IMR-90 (cell line): ENCODE measurements around the gene VWA7. TPM values are rescaled to one million over a fixed set of nuclear protein-coding genes. Genes with fewer than 3 reads are reported as not detected.

Experiments used
- ATAC-seq: fragments of 200-7000 bp; cut with Tn5 transposase; 2 replicates; pipeline ENCODE4 v1.9.1; 2020; ENCODE audit warnings: low read depth, mild to moderate bottlenecking, moderate library complexity
- BruUV-seq: library from RNA; stranded (reverse); fragments of 400-500 nt; replicated peaks from 2 replicates; lab custom pipeline; 2021; lab: Mats Ljungman, UMichigan
- CTCF ChIA-PET: fragments of 300-600 bp; formaldehyde crosslinking; extraction: SDS; loops from one replicate; lab custom pipeline; 2021; ENCODE audit warnings: antibody characterized with exemption; lab: Yijun Ruan, JAX
- POLR2A ChIA-PET: fragments of 300-600 bp; sonication (Branson Sonifier 250); formaldehyde crosslinking; loops from one replicate; lab custom pipeline; 2022; ENCODE audit warnings: antibody characterized with exemption; ENCODE audit not compliant: unreplicated experiment; lab: Charles Lee
- DNase-seq: peaks from one replicate; pipeline ENCODE4 v3.0.0; 2013
- H2AFZ ChIP-seq: replicated peaks from 2 replicates; pipeline ENCODE3; 2013; ENCODE audit warnings: low read length, mild to moderate bottlenecking; ENCODE audit not compliant: poor library complexity
- H2AK5ac ChIP-seq: 2 replicates; pipeline ENCODE4 v1.6.1; 2013; ENCODE audit warnings: low read depth, low read length, inconsistent platforms
- H2AK9ac ChIP-seq: replicated peaks from 2 replicates; pipeline ENCODE3; 2013; ENCODE audit warnings: mild to moderate bottlenecking, low read depth, low read length, moderate library complexity; ENCODE audit not compliant: poor library complexity
- H2BK120ac ChIP-seq: 2 replicates; pipeline ENCODE4 v1.6.1; 2013; ENCODE audit warnings: low read depth, low read length, inconsistent platforms
- H2BK15ac ChIP-seq: 3 replicates; pipeline ENCODE4 v1.6.1; 2013; ENCODE audit warnings: low read depth, low read length, inconsistent platforms
- H2BK20ac ChIP-seq: 2 replicates; pipeline ENCODE4 v1.6.1; 2013; ENCODE audit warnings: low read depth, mild to moderate bottlenecking, inconsistent platforms, low read length, moderate library complexity
- H2BK5ac ChIP-seq: 2 replicates; pipeline ENCODE4 v1.6.1; 2013; ENCODE audit warnings: mild to moderate bottlenecking, low read depth, low read length, inconsistent platforms; ENCODE audit not compliant: poor library complexity, severe bottlenecking
- H3K14ac ChIP-seq: replicated peaks from 2 replicates; pipeline ENCODE4 v1.6.1; 2013; ENCODE audit warnings: low read depth, low read length, inconsistent platforms
- H3K18ac ChIP-seq: 2 replicates; pipeline ENCODE4 v1.6.1; 2013; ENCODE audit warnings: low read depth, low read length, control low read depth
- H3K23ac ChIP-seq: 2 replicates; pipeline ENCODE4 v1.6.1; 2013; ENCODE audit warnings: low read depth, low read length, inconsistent platforms
- H3K27ac ChIP-seq: 2 replicates; pipeline ENCODE4 v1.5.1; 2013; ENCODE audit warnings: mild to moderate bottlenecking, control low read depth, low read length; ENCODE audit not compliant: insufficient read depth
- H3K27me3 ChIP-seq: 2 replicates; pipeline ENCODE4 v1.6.1; 2013; ENCODE audit warnings: low read length; ENCODE audit not compliant: control insufficient read depth, insufficient read depth
- H3K36me3 ChIP-seq: 2 replicates; pipeline ENCODE4 v1.6.1; 2013; ENCODE audit warnings: low read length, mixed read lengths; ENCODE audit not compliant: control insufficient read depth, insufficient read depth
- H3K4ac ChIP-seq: 2 replicates; pipeline ENCODE4 v1.6.1; 2013; ENCODE audit warnings: low read depth, low read length, inconsistent platforms
- H3K4me1 ChIP-seq: 2 replicates; pipeline ENCODE4 v1.6.1; 2013; ENCODE audit warnings: low read length, mixed read lengths; ENCODE audit not compliant: control insufficient read depth, insufficient read depth
- H3K4me2 ChIP-seq: 2 replicates; pipeline ENCODE4 v1.6.1; 2013; ENCODE audit warnings: low read depth, mild to moderate bottlenecking, control low read depth, low read length, moderate library complexity
- H3K4me3 ChIP-seq: 2 replicates; pipeline ENCODE4 v1.5.1; 2013; ENCODE audit warnings: low read depth, mild to moderate bottlenecking, control low read depth, low read length, moderate library complexity; ENCODE audit not compliant: insufficient read depth
- H3K56ac ChIP-seq: 2 replicates; pipeline ENCODE4 v1.6.1; 2013; ENCODE audit warnings: low read length, inconsistent platforms; ENCODE audit not compliant: insufficient read depth; ENCODE audit errors: extremely low read depth
- H3K79me1 ChIP-seq, 2 experiments: 2 replicates each; pipeline ENCODE4 v1.6.1; 2013; ENCODE audit warnings: low read length in 2 of 2, inconsistent platforms in 1 of 2, low read depth in 1 of 2
- H3K9ac ChIP-seq: 2 replicates; pipeline ENCODE4 v1.6.1; 2013; ENCODE audit warnings: low read depth, low read length, control low read depth
- H3K9me1 ChIP-seq: 2 replicates; pipeline ENCODE4 v1.6.1; 2013; ENCODE audit warnings: low read length, inconsistent platforms; ENCODE audit not compliant: insufficient read depth
- H3K9me3 ChIP-seq: 2 replicates; pipeline ENCODE4 v1.6.1; 2013; ENCODE audit warnings: low read length; ENCODE audit not compliant: control insufficient read depth, insufficient read depth
- H4K20me1 ChIP-seq: 2 replicates; pipeline ENCODE4 v1.6.1; 2013; ENCODE audit warnings: low read length, inconsistent platforms; ENCODE audit not compliant: insufficient read depth
- H4K5ac ChIP-seq: 2 replicates; pipeline ENCODE4 v1.6.1; 2013; ENCODE audit warnings: mild to moderate bottlenecking, low read depth, low read length, control low read depth
- H4K8ac ChIP-seq, 2 experiments: 2 replicates each; pipeline ENCODE4 v1.6.1; 2013; ENCODE audit warnings: low read depth in 2 of 2, low read length in 2 of 2, control low read depth in 1 of 2, inconsistent platforms in 1 of 2
- H4K91ac ChIP-seq: 2 replicates; pipeline ENCODE4 v1.6.1; 2013; ENCODE audit warnings: low read depth, low read length, inconsistent platforms; ENCODE audit not compliant: insufficient read depth
- CEBPB ChIP-seq: IDR thresholded peaks from 2 replicates; pipeline ENCODE4 v1.6.1; 2012; ENCODE audit warnings: low read depth, low read length, improper control_type of control experiment
- FOS ChIP-seq: fragments of 150-350 bp; IDR thresholded peaks from 2 replicates; pipeline ENCODE4 v1.6.1; 2016; ENCODE audit warnings: low read depth, low read length
- MAFK ChIP-seq: IDR thresholded peaks from 2 replicates; pipeline ENCODE4 v1.6.1; 2012; ENCODE audit warnings: low read depth, low read length, improper control_type of control experiment
- MAZ ChIP-seq: IDR thresholded peaks from 2 replicates; pipeline ENCODE4 v1.6.1; 2012; ENCODE audit warnings: low read depth, mild to moderate bottlenecking, low read length, improper control_type of control experiment, moderate library complexity, borderline replicate concordance
- MXI1 ChIP-seq: IDR thresholded peaks from 2 replicates; pipeline ENCODE4 v1.6.1; 2012; ENCODE audit warnings: low read depth, mild to moderate bottlenecking, low read length, moderate library complexity, borderline replicate concordance
- SMC3 ChIP-seq: fragments of 150-350 bp; IDR thresholded peaks from 2 replicates; pipeline ENCODE4 v1.6.1; 2016; ENCODE audit warnings: low read depth, mild to moderate bottlenecking, antibody characterized with exemption, low read length, moderate library complexity
- dilution Hi-C: fragments of 300-500 bp; cut with HindIII; formaldehyde crosslinking; loops from one replicate; pipeline ENCODE4 v1.14.3; 2018; ENCODE audit warnings: low sequenced_read_pairs; ENCODE audit not compliant: unreplicated experiment
- in situ Hi-C: fragments of 300-500 bp; cut with MboI; formaldehyde crosslinking; loops from 3 replicates; pipeline ENCODE4 v1.14.3; 2019; ENCODE audit warnings: low sequenced_read_pairs, inconsistent platforms, mixed read lengths
- intact Hi-C: fragments of 100-400 bp; cut with micrococcal nuclease; formaldehyde crosslinking; loops from 2 replicates; pipeline ENCODE4 v1.10.0; 2022
- polyA plus RNA-seq, 3 experiments: library from polyadenylated mRNA; depleted of rRNA; stranded (reverse); fragments of >200 nt; gene quantifications; 2 replicates each; pipeline ENCODE4 v1.2.3, GENCODE V29; 2012; ENCODE audit warnings: low replicate concordance in 1 of 3
- total RNA-seq: library from RNA; depleted of rRNA; stranded (reverse); fragments of >200 nt; gene quantifications from 2 replicates; pipeline ENCODE4 v1.2.3, GENCODE V29; 2012
- TF ChIP-seq, protein P1 (sequence below): fragments of 150-350 bp; IDR thresholded peaks from 2 replicates; pipeline ENCODE4 v1.6.1; 2017; ENCODE audit warnings: mild to moderate bottlenecking, antibody characterized with exemption, low read length, low read depth
- TF ChIP-seq, protein P2 (sequence below): conservative IDR thresholded peaks from 2 replicates; pipeline ENCODE4 v1.5.1; 2012; ENCODE audit warnings: mild to moderate bottlenecking, low read depth, low read length, improper control_type of control experiment

Gene VWA7
- total and polyA plus RNA-seq, 2 of the 4 experiments (the other 2 are of a cell fraction), result under 0.01 to 1.4 TPM

GRCh38 chr6:31819871-31820299 is 42.8 kb upstream of the VWA7 start:
- intact Hi-C loops (no loop called here), in situ Hi-C loops (no loop called here)
- peak overlapping the region; percentile 56; the same call in 1 of the 2 replicates for H2AK5ac ChIP-seq

More at GRCh38 chr6:31819871-31820299, 42.8 kb upstream of the VWA7 start:
- Histone ChIP-seq H2BK5ac (peak overlapping the region; percentile 25), H3K56ac (no peak overlapping the region), H2BK15ac (no peak overlapping the region), H4K8ac (0 out of 4 replicates have a peak overlapping the region, but pooled peaks of 1 of the 2 experiments have one; percentile 6), H4K5ac (no peak overlapping the region), H3K79me1 (peaks cover 10 to 47% of the 10 kb centered on the region in 2 experiments), H2AFZ (no peak overlapping the region), H2BK120ac (no peak overlapping the region), H2BK20ac (no peak overlapping the region), H3K14ac (no peak overlapping the region), H3K4ac (no peak overlapping the region), H3K27ac (no peak overlapping the region), H3K9ac (no peak overlapping the region), H3K27me3 (no peaks in the 10 kb centered on the region), H3K9me3 (no peaks in the 10 kb centered on the region), H4K91ac (no peak overlapping the region), H3K4me2 (0 out of 2 replicates have a peak overlapping the region, but pooled peaks have one; percentile 5), H3K23ac (0 out of 2 replicates have a peak overlapping the region, but pooled peaks have one; percentile 5), H3K4me3 (no peak overlapping the region), H3K36me3 (no peaks in the 10 kb centered on the region), H3K18ac (no peak overlapping the region), H3K4me1 (peaks cover 6% of the 10 kb centered on the region), H4K20me1 (no peaks in the 10 kb centered on the region; the same call in 1 of the 2 replicates), H3K9me1 (peaks cover 7% of the 10 kb centered on the region), H2AK9ac (no peak overlapping the region)
- no TSS peak for BruUV-seq
- no peak for DNase-seq
- ChIA-PET CTCF (interaction anchor here (0.6 kb wide), 2 partner anchors 21 to 50 kb away, joined by 5 to 6 read pairs; no protein-coding TSS in a partner anchor), POLR2A (no interaction called here)
- TF ChIP-seq MAZ (no peak), FOS (no peak), MAFK (no peak), CEBPB (no peak), SMC3 (no peak), MXI1 (no peak)
- TF ChIP-seq, protein P1, sequence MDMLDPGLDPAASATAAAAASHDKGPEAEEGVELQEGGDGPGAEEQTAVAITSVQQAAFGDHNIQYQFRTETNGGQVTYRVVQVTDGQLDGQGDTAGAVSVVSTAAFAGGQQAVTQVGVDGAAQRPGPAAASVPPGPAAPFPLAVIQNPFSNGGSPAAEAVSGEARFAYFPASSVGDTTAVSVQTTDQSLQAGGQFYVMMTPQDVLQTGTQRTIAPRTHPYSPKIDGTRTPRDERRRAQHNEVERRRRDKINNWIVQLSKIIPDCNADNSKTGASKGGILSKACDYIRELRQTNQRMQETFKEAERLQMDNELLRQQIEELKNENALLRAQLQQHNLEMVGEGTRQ, result no peak
- TF ChIP-seq, protein P2, sequence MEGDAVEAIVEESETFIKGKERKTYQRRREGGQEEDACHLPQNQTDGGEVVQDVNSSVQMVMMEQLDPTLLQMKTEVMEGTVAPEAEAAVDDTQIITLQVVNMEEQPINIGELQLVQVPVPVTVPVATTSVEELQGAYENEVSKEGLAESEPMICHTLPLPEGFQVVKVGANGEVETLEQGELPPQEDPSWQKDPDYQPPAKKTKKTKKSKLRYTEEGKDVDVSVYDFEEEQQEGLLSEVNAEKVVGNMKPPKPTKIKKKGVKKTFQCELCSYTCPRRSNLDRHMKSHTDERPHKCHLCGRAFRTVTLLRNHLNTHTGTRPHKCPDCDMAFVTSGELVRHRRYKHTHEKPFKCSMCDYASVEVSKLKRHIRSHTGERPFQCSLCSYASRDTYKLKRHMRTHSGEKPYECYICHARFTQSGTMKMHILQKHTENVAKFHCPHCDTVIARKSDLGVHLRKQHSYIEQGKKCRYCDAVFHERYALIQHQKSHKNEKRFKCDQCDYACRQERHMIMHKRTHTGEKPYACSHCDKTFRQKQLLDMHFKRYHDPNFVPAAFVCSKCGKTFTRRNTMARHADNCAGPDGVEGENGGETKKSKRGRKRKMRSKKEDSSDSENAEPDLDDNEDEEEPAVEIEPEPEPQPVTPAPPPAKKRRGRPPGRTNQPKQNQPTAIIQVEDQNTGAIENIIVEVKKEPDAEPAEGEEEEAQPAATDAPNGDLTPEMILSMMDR, result no peak
- dilution Hi-C loops, result no loop called here
- no peak for ATAC-seq
